Measurements from ENCODE around the gene CPN2.
A peak's percentile ranks its signal among the peaks of the same experiment; 100 is the strongest.

Gene CPN2, protein sequence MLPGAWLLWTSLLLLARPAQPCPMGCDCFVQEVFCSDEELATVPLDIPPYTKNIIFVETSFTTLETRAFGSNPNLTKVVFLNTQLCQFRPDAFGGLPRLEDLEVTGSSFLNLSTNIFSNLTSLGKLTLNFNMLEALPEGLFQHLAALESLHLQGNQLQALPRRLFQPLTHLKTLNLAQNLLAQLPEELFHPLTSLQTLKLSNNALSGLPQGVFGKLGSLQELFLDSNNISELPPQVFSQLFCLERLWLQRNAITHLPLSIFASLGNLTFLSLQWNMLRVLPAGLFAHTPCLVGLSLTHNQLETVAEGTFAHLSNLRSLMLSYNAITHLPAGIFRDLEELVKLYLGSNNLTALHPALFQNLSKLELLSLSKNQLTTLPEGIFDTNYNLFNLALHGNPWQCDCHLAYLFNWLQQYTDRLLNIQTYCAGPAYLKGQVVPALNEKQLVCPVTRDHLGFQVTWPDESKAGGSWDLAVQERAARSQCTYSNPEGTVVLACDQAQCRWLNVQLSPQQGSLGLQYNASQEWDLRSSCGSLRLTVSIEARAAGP

DNA sequence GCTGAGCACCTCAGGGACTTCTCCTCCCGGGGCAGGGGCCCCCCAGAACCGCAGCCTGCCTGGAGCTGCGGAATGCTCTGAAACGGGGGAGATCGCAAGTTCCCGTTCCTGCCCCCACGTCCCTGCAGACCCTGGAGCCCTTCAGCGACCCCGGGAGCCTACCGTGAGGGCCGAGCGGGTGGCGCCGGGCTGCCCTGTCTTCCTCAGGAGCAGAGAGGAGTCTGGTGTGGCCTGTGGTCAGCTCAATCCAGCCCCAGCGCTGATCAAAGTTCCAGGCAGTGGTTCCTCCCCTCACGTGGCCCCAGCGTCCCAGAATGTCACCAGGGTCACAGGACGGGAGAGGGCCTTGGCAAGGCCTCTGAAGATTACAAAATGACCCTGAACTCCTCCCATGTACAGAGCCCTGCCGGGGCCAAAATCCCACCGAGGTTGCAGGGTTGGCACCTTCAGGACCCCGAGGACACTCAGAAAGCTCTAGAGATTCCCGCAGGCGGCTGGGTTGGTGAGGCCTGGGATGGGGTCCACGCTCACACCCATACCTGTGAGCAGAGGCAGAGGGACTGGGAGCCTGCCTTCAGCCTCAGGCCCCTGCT, at the start of gene CPN2:
TSS of gene CPN2 (minus strand) at position 249 of the 593 bp plus-strand sequence. CDS start 8,626 bp downstream, outside the sequence.
- DNase-seq: no peak

DNA sequence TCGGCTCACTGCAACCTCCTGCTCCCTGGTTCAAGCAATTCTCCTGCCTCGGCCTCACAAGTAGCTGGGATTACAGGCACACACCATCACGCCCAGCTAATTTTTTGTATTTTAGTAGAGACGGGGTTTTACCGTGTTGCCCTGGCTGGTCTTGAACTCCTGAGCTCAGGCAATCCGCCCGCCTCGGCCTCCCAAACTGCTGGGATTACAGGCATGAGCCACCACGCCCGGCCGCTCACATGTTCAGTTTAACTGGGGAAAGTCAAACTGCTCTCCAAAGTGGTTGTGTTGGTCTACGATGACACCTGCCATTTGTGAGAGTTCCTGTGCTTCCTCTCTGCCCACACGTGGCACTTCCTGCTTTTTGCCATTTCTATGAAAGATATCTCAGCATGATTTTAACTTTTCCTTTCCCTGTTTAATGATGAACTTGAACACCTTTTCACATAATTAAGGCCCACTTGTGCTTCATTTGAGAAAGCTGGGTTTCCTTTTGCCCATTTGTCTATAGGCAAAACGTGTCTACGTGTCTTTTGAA, 48.8 kb upstream of the CPN2 start:
- no peak for DNase-seq

DNA sequence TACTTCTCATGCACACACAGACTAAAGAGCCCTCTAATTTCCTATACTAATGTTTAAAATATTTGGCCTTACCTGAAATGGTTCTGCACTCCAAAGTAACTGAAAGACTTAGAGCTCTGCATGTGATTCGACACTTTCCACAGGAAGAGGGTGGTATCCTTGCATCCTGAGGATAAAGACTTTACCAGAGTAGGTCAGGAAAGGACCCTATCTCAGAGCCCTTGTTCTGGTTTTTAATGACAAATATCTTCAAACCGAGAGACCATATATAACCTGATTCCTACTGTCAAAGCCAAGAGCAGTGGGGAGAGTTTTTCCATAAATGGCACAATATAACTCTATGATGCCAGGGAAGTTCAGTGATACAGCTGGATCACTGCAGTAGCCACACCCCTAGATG, 48.0 kb upstream of the CPN2 start, which contains the start of gene GP5:
TSS of gene GP5 (minus strand) at position 101 of the 400 bp plus-strand sequence. CDS start 984 bp downstream, outside the sequence.
- DNase-seq: no peak

DNA sequence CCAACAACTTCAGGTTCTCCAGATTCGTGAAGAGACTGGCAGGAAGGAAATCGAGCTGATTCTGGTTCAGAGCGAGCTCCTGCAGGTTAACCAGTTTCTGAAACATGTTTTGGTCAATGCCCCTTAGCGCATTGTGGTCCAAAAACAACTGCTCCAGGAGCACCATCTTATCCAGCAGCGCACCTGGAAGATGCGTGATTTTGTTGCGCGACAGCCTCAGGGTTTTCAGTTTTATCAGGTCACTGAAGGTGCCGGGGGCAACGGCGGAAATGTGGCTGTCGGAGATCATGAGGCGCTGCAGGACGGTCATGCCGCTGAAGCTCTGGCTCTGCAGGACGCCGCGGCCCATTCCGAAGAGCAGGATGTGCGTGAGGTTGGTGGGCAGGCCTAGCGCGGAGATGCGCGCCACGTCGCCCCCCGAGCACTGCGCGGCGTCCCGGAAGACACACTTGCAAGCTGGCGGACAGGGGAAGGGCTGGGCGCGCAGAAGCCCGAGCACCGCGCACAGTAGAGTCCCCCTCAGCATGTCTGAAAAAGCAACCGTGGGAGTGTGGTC, 46.7 kb upstream of the CPN2 start:
- DNase-seq: no peak

DNA sequence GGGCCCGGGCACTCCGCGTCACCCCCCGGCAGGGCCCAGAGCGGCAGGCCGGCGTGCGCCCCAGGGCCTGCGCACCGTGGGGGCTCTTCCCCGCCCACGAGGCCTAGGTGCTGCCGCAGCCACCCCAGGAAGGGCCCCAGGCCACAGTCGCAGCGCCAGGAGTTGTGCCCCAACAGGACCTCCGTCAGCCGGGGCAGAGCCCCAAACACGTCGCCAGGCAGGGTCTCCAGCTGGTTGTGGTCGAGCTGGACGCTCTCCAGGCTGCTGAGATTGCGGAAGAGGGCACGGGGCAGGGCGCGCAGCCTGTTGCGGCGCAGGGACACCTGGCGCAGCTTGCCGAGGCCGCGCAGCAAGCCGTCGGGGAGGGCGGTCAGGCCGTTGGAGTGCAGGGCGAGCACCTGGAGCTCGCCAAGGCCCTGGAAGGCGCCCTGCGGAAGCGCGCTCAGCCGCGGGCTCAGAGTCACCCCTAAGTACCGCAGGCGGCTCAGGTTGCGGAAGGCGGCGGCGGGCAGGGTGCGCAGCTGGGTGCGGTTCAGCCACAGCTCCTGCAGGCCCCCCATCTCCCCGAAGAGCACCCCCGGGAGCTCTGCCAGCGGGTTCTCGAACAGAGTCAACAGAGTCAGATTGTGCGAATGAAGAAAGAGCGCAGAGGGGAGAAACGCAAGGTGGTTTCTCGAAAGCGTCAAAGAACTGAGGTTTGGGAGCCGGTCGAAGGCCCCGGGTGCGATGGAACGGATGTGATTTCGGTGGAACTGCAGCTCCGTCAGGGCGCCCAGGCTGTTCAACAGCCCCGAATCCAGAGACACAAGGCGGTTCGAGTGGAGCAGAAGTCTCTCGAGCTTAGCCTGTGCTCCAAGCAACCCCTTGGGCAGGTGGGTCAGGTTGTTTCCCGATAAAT, 46.0 kb upstream of the CPN2 start:
- DNase-seq: peak; percentile 50

DNA sequence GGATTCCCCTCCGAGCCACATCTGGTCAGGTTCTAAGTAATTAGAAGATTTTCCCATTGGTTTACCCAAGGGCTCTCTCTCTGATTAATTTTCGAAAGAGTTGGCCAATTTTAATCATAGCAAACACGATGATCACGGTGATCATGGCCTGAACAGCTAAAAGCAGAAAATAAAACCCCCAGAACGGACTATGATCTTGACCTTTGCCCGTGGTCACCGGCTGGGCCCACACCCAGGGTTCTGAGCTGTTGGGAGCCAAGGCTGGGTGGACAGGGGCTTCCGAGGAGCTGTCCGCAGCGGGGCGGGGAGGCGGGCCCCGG, 45.4 kb upstream of the CPN2 start:
- no peak for DNase-seq

DNA sequence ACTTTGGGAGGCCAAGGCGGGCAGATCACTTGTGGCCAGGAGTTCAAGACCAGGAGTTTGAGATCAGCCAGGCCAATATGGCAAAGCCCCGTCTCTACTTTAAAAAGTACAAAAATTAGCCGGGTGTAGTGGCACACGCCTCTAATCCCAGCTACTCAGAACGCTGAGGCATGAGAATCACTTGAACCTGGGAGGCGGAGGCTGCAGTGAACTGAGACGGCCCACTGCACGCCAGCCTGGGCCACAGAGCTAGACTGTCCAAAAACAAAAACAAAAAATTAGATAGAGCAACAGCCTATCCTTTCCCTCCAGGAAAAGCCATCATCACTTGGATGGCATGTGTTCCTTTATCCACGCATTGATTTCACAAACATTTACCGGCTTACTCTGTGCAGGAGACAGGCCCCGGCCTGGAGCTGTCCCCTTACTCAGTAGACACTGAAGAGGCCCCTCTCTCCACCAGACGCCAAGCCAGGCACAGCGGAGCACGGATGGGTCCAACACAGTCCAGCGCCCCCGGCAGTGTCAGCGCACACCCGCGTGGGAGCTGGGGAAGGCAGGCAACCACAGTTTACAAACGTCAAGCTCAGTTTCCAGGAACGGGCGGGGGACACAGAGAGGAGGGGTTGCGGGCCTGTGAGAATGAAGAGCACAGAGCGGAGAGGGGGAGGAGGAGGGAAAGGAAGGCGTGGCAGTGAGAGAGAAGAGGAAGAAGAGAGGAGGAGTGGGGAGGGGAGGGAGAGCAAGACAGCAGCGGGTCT, 44.8 kb upstream of the CPN2 start:
- DNase-seq: peak; percentile 82

DNA sequence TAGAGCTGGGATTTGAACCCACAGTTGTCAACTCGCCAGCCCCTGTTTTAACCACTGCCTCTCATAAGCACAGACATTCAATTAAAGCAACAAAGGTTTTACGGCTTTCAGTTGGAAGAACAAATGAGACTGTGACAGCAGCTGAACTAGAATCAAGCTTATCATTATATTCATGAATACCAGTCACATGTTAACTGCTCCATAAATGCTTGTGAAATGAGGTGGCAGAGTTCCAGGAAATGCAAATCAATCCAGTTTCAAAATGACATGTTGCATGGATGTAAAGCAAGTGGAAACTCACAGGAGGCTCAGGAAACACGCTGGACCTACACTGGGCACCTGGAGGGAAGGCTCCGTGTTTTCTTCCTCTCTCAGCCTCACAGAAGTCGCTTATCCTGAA, 44.1 kb upstream of the CPN2 start:
- DNase-seq: no peak

DNA sequence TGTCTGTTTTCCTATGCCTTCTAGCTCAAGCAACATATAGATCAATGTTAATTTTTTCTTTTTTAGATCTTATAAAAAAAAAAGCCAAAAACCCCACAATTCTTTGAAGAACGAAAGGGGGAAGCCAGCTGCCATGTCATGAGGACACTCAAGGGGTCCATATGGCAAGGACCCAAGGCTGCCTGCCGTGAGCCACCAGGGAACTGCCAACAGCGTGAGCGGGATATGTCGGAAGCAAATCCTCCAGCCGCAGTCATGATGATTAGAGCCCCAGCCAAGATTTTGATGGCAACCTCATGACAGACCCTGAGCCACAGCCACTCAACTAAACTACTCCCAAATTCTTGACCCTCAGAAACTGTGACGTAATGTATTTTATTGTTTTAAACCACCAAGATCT, 41.4 kb upstream of the CPN2 start:
- no peak for DNase-seq

DNA sequence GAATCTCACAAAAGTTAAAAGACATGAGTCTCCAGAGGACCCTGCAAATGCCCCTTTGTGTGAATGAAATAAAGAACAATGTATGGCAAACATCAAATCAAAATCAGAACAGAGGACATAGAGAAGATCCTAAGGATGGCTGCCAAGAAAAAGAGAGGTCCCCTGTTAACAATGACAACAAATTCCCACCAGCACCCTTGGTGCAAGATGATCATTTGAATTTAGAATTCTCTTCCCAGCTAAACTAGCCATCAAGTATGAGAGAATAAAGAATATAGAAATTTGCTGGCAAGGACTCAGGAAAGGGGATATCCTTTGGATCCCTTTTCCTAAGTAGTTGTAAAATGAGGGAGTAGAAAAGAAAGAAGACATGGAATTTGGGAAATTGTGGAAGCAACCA, 39.7 kb upstream of the CPN2 start:
- DNase-seq: no peak

DNA sequence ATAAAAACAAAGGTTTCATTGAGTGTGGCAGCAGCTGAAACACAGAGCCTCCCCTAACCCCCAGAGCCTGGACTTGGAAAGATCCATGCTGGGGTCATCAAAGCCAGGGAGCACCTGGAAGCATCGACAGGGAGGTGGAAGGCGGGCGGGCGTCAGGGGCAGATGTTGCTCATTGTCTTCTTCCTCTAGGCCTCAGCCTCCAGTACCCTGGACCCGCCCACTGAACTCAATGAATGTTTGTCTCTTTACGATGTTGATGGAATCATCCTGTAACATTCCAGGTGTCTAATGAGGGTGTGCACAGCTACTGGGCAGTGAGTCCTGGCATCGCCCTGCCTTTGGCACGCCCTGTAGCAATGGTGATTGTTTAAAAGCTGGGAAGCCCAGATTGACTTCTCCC, 38.1 kb upstream of the CPN2 start:
- DNase-seq: no peak

DNA sequence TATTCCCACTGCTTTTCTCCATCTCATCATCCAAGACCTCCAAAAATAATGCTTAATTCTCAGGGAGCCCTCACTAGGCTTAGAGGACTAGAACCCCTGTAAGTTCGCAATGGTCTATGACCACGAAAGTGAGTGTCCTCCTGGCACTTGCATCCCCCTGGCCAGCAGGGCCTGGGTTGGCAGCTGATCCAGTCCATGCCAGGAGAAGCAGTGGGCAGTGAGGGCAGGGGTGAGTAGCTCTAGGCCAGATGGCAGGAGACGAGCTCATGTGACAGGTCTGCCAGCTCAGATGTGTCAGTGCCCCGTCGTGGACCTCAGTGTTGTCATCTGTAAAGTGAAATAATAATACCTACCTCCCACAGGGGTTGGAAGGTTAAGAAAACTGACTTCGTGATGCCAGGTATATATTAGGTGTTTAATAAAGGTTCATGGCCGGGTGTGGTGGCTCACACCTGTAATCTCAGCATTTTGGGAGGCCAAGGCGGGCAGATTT, 36.8 kb upstream of the CPN2 start:
- DNase-seq: no peak

DNA sequence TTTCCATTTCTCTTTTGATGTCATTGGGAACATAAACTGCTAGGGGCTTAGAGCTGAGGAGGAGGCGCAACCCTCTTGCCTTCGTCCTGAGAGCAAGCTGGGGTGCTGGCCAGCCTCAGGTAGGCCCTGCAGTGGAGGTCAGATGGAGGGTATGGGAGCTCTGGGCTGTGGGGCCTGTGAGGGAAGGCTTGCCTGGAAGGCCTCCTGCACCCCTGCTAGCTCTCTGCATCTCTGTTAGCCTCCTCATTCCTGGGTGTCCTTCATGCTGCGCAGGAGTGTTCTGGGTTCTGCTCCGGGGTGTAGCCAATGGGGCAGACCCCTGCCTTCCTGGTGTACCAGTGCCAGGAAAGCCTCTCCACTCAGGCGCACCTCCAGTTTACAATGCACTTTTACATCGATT, 36.1 kb upstream of the CPN2 start:
- DNase-seq: no peak

DNA sequence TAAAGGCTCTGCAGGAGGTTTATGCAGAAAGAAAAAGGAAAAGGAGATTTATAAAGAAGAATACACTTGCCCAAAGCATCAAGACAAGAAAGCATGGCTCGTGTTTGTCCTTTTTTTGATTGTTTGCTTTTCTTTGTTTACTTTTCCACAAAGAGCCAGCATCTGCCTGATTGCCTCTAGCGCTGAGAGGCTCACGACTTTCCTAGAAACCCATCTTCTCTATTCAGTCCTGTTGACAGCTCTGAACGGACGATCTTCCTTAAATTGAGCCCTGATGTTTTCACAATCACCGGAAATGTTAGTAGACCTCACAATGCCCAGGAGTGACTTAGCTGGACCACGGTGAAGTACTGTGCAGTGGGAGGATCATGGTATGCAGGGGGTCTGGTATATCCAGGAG, 35.5 kb upstream of the CPN2 start:
- no peak for DNase-seq

DNA sequence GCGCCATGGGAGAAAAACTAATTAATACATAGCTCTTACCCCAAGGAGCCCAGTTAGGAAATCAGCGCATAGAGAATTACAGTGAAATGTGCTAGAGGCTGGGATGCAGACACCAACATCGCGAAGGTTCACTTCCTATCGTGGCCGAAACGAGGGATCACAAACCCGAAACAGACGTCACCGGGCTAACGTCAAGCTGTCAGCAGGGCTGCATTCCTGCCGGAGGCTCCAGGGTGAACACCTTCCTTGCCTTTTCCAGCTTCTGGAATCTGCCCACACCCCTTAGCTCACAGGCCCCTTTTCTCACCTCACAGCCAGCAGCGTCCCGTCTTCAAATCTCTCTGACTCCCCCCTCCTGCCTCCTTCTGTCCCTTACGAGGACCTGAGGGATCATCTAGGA, 34.9 kb upstream of the CPN2 start:
- no peak for DNase-seq

DNA sequence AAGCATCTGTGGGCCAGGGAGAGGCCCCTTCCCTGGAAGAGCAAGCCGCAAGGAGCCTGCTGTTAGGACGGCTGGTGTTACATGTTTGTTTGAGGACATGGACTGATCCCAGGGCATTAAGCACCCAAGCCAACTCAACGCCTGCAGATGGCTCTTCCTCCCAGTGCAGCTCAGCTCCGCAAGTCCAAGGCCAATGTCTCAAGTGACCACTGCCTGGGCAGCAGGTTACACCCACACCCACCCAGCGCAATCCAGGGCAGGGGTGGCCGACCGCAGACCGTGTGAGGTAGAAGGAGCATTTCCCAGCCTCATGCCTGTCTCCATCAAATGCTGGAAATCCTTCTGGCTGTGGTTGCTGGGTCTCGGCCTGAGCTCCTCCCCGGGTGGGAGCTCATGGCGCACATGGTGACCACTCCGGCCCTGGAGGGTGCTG, 33.5 kb upstream of the CPN2 start:
- no peak for DNase-seq

DNA sequence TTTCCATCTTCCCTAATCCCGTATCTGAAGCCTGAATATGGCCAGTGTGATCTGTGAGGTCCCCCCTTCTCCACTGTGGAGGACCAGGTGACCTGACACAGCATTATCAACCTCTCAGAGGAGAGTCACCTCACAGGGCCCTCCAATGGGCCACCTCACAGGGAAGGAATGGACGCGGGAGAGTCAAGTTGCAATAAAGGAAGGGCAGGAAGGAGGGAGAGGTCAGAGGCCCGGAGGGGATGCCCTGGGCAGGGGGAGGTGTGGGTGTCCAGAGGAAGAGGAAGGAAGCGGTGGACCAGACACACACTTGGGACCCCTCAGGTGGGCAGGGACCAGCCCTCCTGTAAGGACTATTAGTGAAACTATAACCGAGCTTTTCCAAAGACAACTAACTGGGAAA, 33.0 kb upstream of the CPN2 start:
- no peak for DNase-seq

DNA sequence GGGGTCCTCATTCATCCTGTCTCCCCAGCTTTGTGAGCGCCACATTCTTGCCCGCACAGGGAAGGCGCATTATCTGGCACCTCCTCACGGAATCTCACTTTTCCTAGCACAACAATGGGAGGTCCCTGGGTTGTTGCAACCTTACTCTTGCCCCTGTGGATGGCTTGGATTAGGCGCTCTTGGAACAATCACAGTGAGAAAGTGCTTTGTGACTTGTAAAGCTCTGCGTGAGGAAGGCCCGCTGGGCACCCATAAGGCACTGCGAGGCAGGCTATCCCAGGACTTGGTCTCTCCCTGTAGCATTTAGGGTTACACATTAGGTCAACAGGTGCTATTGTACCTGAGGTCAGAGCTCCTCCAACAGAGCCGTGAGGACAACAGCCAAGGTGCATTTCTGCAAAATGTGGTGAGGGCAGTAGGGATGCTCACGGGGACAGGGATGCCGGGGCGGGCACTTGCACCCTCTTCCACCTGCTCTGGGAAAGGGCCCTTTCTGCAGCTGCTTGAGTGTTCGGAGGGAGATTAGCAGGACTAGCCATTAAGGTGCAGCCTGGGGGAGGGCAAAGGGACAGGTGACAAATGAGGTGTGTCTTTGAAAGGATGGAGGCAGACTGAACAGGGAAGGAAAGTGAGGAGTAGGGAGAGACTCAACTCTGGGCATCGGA, 32.3 kb upstream of the CPN2 start:
- DNase-seq: no peak

DNA sequence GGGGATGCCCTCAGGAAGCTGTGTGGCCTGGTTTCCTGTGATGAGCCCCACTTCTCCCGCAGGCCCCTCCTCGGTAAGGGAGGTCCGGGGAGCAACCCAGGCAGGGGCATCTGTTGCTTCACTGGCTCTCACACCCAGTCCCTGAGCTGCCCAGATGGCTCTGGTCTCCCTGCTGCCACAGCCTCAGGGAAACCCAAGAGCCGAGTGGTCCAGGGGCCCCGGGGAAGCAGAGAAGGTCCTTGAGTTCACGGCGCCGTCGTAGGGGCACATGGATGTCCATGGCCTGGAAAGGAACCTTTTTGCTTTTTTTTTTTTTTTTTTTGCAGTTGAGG, 31.7 kb upstream of the CPN2 start:
- no peak for DNase-seq

DNA sequence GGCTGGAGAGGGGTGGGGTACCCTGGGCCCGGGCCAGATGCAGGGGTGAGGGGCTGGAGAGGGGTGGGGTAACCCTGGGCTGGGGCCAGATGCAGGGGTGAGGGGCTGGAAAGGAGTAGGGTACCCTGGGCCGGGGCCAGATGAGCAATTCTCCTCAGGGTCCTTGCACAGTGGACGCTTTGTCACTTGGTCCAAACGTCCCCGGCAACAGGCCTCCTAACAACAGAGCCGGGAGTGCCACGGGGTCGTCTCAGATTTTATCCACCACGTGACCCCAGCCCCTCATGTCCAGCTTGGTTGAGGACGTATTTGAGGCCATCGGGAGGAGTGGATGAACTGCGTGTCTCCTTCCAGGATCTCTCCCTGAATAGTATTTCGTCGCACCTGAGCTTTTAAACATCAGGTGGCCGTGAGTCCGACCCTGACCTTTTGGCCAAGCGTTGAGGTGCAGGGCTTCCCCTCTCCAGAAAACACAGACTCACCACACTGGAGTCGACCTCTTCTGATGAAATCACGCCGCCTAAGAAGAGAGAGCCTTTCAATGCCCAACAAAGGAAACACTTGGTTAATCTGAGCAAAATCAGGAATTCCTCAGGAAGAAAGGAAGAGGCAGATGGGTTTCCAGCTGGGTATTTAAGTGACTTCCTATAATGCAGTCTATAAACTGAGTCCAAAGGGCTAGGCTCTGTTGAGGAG, 31.2 kb upstream of the CPN2 start:
- peak; percentile 11 for DNase-seq

DNA sequence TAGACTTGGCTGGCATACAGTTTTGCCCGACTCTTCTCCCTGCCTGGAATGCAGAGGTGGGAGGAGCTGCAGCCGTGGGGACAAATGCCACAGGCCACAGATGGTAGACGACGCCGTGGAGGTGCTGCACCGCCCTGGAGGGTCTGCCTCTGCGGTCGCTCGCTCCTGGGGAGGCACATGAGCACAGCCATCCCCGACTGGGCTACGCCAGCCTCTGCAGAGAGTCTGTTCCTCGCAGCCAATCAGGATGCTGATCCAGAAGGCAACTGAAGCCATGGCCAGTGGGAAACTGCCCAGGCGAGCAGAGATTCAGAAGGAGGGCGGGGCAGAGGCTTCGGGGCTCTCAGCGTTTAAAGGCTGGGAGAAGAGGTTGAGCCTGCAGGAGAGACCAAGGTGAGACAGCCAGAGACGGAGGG, 30.3 kb upstream of the CPN2 start:
- peak; percentile 14 for DNase-seq
